Stimulated activated CD8-positive, alpha-beta memory T cell treated with anti-CD3 and anti-CD28 coated beads, Interleukin-4, amount 100 ng/mL, for 4 hours (primary cell): ENCODE results near the gene COMMD8.

ENCODE experiments used
- DNase-seq, 2 donors: peaks; one replicate each; pipeline ENCODE4 v3.0.0-alpha.2; 2020; ENCODE audit warnings: low read depth in 2 of 2, low spot score in 1 of 2

Gene COMMD8

DNA sequence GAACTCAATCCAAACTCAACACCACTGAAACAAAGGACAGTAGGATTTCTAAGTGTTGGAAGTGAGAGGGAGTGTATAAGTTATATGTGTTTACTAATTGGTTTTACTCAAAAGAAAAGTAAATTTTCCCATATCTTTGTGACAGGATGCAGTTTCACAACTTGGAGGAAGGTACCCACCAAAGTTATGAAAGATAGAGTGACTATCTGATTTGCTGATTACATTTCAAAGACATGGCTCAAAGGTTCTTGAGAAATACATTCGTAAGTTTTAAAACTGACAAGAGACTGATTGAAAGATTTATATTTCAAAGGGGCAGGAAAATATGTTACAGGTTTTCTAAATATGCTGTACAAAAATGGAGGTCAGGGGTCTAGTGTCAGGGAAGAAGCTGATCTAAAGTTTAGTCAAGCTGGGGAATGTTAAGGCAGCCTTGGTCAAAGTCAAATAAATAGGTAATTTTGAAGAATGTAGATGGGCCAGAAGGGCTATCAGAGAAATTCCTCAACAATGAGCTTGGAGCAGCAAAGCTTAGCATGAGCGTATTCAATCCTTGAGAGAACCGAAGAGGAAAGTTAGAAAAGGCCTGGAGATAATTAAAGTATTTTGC, 9.7 kb upstream of the COMMD8 start:
- no peak for DNase-seq

DNA sequence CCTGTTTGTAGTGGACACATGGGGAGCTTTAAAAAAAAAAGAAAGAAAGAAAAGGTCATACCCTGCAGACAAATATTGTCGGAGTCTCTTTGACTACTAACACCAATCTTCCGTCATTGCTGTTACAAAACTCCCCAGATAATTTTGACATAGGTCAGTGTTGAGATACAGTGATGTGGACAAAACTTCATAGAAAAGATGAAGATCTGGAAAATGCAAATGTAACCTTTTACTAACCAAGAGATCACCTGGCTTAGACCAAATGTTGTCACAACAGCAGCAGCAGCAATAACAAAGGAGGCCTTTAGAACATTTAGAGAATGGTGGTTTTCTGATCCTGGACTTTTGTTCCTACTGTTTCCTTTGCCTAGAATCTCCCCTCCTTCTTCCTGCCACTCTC, 8.1 kb upstream of the COMMD8 start:
- no peak for DNase-seq

DNA sequence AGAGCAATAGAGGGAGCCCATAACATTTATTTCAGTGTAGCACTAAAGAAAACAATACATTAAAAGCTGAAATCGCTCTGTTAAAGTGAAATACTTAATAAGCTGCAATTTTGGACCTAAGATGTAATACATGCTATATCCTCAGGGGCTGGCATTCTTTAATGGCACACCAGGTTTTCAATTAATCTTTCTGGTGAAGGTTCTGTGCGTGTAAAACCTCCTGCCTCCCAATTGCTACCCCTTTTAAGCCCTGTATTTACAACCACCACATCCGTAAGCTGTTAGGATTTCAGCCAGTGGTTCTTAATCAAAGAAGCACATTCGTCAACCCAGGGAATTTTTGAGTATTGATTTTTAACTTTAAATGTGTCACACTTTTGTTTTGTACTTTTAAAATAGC, 7.6 kb upstream of the COMMD8 start:
- DNase-seq = no peak

DNA sequence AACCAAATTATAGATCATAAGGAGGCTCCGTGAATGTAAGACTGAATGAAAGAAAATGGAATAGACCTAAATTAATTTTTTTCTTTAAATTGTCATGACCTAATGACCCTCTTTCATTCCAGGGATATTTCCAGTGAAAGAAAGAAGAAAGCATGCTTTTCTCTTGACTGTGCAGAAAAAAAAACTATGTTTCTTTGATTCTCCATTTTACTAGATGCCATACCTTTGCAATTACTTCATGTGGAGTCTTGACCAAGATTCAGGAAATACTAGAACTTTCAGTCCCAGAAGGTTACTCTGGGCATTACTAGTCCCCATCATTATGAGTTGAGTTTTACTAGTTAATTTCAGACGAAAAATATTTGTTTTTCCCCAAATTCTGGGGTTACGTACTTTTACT, 6.4 kb upstream of the COMMD8 start:
- DNase-seq = no peak

DNA sequence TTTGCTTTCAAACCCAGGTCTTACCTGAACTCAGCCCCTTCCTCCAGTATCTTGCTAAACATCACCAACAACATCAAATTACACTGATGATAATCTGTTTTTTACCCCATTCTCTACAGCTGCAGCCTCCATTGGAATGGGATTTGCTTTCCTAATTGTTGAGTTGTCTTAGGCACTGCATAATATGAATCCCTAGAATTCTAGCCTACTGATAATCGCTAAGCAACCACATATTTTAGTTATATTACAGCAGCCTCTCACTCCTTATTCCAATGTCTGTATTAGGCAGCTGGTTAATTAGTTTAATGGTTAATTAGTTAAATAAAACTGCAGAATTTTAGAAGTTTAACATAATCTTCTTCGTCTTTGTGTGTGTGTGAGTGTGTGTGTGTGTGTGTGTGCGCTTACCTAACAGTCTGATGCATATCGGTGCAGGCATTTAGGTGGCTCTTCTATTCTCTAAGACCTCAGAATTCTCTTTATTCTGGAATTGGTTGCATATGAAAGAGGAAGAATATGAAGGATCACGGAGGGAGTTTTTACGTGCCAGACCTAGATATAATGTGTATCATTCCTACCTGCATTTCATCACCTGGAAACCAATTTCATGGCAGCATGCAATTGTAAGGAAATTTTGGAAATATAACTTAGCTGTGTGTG, 5.3 kb upstream of the COMMD8 start:
- no peak for DNase-seq

DNA sequence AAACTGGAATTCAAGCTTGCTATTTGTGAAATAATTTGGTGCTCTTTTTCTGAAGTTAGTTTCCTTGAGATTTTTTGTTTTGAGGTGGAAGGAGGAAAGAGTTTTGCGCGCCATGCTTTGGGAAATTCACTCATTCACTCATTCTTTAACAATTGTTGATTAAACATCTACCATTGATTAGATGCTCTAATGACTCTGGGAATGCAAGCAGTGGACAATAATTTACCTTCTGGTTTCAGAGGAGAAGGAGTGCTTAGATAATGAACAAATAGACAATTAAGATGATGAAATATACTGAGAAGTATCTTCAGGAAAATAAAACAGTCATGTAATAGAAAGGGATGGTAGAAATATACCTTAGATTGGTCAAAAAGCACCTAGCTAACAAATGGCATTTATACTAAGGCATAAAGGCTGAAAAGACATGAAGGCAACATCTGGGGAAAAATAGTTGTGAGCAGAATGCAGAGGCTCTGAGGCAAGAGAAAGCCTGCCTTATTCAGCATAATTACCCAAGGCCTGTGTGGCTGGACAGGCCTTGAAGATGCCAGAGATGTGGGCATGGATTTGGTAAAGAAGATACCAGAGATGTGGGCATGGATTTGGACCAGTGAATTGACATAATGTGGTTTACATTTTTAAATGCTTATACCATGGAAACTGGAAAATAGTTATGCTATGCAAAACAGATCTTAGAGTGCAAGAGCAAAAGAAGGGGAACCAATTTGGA, 2.7 kb upstream of the COMMD8 start:
- no peak for DNase-seq

DNA sequence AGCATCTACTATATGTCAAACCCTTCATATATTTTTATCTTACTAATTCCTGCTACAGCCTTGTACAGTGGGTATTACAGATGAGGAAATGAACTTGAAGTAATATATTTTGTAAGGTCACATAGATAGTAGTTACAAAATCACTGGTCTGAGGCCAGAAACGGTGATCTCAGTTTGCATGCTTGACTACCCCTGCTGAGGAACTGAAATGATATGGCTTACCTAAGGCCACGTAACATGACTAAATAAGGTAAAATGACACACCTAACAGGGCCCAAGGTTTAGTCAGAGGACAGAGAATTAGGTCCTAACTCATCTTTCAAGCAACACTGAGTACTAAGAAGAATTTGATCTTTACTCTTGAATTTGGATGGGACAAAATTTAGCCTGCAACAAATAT, 1.5 kb upstream of the COMMD8 start:
- DNase-seq = no peak

DNA sequence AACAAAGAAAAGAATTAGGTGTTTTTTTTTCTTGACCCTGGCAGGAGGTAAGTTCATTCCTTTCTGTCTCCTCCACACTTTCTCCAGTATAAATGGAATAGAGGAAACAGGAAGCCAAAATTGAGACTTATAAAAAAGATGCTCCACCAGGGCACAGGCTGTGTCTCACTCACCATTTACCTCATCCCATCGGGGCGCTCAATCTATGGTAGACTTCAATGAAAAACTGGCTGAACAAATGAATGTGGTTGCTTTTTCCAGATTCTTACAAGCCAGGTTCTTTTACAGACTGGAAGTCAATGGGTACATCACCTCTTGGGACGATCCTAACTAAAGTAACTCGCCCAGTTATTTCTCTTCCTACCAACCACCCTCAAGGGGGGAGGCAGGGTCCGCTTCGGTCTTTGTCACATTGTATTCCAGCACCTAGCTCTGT, 685 bp downstream of the COMMD8 start:
- DNase-seq = no peak

DNA sequence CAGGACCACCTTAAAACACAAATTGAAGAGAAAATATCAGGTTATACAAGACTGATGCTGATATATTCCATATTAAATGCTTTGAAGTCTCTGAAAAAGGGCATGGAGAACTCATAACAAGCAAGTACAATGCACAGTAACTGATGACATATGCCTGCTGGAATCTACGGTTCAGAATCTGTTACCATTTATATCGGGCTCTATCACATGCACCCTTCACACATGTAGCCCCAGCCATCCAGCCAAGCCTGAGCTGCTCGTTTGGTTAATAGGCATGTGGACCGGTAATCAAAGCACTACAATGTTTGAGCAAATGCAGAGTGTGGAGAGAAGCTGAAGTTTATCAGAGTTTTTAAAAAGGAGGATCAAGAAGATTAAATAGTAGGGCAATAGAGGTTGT, 11.8 kb downstream of the COMMD8 start:
- DNase-seq = no peak

DNA sequence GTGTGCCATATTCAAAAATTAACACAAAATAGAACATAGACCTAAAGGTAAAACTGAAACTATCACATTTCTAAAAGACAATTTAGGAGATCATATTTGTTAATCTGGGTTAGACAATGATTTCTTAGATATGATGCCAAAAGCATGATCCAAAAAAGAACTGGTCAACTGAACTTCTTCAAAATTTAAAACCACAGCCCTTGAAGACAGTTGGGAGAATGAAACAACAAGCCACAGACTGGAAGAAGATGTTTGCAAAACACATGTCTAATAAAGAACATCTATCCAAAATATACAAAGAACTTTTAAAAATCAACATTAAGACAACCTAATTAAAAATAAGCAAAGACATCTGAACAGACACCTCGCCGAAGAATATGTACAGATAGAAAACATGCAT, 19.5 kb downstream of the COMMD8 start:
- DNase-seq = no peak

DNA sequence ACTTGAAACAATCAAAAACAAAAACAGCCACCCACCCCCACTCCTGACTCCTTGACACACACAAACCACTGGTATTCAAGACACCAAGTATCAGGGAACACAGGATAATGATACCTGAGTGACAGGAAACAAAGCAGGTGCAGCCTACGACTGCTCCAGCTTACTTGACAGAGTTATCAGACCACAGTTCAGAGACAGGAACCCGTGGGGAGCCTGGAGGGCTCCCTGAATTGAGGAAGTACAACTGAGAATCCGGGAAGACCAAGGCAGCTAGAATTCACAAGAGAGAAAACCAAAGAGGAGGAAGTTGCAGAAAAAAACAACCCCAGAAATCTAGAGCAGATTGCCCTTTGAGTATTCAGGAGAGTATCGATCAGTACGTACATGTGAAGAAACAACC, 20.5 kb downstream of the COMMD8 start:
- DNase-seq = no peak

DNA sequence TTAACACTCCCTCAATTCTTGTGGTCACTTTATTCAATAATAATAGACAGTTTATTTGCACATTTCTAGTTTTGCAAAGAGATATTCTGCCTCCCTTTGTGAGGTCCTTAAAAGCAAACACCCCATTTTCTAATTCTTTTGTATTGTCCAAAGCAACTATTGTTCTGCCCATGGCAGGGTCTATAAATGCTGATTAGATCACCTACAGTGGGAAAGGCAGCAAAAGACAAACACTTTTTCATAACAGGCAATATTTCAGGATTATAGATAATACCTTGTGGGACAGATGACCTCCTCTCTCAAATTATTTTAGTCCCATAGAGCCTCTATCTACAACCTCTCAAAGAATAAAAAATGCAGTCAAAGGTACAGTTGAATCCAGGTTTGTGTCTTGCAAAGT, 28.6 kb downstream of the COMMD8 start:
- DNase-seq = no peak

DNA sequence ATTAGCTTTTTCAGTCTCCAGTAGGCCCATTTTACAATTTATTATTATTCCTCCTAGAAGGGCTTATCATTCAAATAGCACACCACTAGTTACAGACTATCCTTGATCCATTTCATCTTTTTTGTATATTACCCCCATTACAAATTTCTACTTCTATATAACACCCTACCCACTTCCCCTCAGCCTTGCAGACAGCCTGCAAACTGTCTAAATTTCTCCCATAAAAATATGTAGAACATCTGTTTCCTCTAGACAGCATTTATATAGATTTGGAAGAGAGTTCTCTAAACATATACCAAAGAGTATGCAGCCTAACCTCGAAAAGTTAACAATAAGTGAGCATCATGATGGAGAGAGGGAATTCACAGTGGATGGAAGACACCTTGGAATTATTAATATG, 30.8 kb downstream of the COMMD8 start:
- DNase-seq = no peak

DNA sequence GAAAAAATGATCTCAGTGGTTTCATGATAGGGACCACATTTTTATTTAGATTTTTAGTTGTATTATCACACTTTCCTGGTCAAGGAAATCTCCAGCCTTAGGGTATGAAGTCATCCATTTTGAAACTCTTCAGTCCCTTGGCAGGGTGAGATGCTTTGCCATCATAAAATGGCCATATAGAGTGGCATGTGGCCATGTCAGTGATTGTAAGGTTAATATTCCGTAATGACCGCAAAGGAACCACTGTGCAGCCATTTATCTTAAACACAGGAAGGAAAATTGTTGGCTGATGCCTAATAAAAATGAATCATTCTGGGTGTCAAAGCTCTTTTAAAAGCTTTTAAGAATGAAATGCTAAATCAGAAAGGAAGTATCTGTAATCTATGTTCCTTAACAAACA, 35.6 kb downstream of the COMMD8 start:
- DNase-seq = no peak

DNA sequence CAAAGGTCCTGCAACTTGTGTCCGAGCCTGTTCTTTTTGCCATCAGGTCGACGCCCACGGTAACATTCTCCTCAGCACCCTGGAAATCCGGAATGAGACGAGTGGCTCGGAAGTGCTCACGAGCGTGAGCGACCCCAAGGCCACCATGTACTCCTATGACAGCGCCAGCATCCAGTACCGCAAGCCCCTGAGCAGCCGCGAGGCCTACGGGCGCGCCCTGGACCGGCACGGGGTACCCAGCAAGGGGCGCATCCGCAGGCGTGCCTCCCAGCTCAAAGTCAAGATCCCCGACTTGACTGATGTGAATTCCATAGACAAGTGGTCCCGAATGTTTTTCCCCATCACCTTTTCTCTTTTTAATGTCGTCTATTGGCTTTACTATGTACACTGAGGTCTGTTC, 37.9 kb downstream of the COMMD8 start:
- DNase-seq = no peak

DNA sequence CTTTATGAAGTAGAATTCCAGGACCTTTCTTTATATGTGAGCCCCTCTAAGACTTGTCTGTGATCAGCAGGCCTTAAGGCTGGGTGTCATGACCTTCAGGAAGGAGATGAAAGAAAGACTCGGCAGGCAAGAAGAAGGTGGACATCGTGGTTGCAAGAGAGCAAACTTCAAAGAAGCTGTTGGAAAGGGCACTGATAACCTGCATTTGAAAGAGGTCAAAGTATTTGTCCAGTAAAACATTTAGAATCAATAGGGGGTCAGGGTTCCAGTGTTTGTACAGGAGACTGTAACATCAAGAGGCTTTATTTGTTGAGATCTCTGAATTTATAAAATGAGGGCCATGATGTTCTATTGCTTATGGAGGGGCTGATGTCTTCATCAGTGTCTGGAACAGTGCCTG, 44.2 kb downstream of the COMMD8 start:
- no peak for DNase-seq

DNA sequence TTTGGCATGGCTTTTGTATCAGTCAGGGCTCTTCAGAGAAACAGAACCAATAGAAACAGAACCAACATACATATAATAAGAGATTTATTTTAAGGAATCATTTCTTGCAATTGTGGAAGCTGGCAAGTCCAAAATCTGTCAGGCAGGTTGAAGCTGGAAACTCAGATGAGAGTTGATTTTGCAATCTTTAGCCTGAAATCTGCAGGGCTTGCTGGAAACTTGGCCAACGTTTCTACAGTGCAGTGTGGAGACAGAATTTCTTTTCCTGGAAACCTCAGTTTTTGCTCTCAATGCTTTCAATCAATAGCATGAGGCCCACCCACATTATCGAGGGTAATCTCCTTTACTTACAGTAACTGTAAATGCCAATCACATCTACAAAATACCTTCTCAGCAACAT, 45.4 kb downstream of the COMMD8 start:
- no peak for DNase-seq

DNA sequence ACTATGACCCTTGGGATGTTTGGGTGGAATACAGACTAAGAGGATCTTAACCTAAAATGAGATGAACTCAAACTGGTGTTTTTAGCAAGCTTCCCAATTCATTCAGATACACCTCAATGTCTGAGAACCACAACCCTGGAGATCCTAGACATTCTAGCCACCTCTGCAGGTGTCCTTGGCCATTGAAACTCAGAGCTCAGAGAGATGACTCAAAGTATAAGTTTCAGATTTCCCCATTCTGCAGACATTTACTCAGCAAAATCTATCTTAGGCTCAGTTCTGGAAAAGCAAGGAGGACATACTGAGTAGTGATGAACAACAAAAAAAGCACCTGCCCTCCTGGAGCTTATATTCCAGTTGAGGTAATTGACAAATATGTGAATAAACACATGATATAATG, 47.8 kb downstream of the COMMD8 start:
- no peak for DNase-seq

DNA sequence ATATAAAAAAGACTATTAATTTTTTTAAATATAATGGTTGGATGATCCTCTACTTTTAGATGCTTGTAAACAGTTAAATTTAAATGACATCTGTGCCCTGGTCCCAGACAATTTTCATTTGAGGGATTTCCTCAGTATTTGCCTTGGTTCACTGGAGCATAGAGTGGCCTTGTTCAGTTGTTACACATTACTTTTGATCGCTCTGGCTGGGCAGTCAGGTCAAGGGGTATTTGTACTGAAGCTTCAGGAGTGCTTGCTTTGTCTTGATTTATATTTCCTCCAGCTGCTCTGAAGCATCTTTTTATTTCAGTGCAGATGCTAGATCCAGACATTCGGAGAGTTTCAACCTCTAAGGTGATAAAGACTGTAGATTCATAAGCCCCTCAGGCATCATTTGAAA, 50.0 kb downstream of the COMMD8 start:
- DNase-seq = no peak

DNA sequence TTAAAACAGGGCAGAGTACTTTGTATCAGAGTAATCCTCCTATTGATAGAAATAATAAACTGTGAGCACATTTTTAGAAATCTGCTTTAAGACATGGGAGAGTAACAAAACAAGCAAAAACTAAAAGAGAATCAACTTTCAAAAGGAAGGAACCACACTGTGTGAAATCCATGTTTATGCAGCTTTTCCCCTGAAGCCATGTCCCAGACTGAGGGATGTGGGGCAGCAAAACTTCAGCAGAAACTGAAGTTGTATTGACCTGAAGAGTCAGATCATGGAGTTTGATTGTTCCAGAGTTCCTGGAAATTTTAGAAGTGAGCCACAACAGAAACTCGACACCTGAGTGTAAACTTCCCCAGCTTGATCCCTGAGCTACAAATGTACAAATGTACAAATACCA, 53.2 kb downstream of the COMMD8 start:
- no peak for DNase-seq

DNA sequence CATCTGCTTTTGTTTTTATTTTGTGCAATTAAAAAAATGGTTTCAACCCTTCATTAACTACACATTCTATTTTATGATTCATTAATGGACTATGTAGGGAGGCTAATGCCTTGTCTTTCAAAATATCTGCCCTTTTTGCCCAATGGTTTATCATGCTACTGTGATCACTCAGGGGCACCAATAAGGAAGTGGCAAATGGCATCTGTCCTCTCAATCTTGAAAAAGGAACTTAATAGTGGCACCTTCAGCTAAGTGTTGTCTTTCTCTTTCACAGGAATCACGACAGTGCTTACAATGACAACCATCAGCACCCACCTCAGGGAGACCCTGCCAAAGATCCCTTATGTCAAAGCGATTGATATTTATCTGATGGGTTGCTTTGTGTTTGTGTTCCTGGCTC, 57.1 kb downstream of the COMMD8 start:
- DNase-seq = no peak
